SIG-M5 (cell line): ENCODE data around the gene ALG14.
"Not testable (repeated sequence)": the region's sequence is repeated elsewhere in the genome, so short reads cannot be mapped to it uniquely, and the experiment has no call there.

ENCODE experiments used
- DNase-seq: peaks from one replicate; lab custom pipeline; 2025; lab: John Stamatoyannopoulos, UW

The ALG14 gene, protein sequence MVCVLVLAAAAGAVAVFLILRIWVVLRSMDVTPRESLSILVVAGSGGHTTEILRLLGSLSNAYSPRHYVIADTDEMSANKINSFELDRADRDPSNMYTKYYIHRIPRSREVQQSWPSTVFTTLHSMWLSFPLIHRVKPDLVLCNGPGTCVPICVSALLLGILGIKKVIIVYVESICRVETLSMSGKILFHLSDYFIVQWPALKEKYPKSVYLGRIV

DNA sequence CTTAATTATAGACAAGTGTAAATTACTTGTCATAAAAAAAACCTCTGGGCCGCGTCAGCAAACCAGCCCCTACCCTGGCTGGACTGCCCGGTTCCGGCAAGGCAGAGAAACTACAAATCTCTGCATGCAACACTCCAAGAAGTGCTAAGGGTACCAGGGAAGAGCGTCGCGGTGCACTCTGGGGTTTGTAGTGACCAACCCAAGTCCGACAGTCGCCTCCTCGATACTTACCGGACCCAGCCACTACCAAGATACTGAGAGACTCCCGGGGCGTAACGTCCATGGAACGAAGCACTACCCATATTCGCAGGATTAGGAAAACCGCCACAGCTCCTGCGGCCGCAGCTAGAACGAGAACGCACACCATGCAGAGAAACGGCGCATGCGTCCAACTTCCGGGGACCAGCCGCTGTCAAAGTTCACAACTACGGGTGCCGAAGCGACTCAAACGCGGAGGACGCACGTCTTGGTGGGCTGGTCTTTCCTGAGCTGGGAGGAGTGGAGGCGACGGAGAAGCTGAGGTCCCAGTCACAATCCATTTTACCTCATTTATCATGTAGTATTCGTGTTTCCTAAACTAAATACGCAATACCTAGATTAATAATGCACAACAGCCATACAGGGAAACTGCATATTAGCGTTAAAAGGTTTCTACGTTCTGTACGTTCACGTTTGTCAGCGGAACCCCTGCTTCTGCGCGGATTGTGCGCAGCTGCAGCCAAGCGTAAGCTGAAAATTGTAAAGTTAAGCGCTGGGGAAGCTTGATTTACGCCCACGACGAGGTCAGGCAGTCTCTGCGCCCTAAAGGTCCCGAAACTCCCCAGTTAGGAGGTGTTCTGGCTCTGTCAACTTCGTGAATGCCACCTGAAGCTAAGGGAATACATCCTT lies at the start of gene ALG14:
Gene ALG14 (minus strand): TSS at position 420 of the 888 bp plus-strand sequence. CDS start 53 bp downstream, at position 367.
- DNase-seq, result peak; percentile 54

DNA sequence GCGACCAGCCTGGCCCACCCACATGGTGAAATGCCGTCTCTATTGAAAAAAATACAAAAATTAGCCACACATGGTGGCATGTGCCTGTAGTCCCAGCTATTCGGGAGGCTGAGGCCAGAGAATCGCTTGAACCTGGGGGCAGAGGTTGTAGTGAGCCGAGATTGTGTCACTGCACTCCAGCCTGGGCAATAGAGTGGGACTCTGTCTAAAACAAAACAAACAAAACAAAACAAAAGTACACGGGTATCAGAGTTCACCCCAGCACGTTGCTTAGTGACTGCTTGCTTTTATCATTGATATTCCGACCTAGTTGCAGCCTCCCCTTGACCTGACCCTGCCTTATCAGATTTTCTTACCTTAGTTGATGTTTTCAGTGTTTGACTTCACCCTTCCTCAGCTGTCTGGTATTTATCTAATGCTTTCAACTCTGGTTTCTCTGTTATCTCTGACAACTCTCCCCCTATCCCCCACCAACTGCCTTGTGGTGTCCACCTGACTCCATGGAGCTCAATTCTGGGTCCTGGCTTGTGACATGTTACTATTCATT lies 49.5 kb upstream of the ALG14 start:
- DNase-seq, result no peak

DNA sequence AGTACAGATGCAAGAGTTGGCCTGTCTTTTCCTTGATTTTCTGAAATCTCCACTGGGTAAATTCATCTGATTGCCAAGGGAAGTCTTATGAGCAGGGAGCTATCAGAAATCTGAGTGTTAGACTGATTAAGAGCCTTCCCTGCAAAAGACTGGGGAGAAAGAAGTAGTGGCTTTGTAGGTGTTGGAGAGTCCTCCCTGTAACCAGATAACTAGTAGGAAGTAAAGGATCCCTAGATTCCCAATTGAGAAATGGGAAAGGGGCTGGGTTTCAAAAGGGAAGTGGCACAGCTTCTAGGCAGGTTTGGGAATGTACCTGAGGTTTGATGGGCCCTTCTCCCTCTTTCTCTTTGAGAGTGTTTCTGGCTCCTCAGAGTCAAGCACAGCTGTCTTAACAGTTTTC lies 46.5 kb upstream of the ALG14 start:
- no peak for DNase-seq

DNA sequence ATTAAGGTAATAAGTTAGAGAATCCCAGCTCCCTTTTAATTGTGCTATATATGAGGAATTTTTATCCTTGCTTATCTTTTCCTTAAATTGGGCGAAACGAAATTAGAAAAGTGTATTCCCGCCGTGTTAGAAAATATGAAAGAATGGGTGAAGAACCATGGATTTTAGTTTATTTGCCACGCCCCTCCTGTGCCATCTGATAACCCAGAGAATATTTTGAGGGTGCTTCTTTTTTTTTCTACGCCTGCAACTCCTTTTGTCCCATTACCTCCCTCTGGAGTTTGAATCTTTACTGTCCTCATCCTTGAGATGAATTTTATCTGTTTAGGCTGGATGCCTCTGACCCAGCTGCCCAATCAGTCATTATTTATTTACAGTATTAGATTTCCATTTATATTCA lies 46.0 kb upstream of the ALG14 start:
- DNase-seq, result no peak

DNA sequence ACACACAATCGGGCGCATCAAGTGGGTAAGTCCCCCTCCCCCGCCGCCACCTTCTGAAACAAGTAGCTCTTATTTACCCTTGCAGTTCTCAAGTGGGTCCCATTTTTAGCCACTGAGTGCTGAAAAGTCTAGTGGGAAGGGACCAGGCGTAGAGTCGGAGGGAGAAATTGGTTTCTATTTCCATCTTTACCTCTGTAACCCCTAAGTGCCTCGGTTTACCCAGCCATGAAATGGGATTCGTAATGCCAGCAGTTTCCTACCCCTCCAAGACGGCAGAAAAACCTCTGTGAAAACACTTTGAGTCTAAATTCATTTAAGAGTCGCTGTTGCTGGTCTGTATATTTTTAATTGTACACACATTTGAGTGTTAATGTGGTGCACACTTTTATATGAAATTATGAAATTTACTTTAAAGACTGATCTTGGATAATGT lies 45.3 kb upstream of the ALG14 start:
- DNase-seq, result no peak

DNA sequence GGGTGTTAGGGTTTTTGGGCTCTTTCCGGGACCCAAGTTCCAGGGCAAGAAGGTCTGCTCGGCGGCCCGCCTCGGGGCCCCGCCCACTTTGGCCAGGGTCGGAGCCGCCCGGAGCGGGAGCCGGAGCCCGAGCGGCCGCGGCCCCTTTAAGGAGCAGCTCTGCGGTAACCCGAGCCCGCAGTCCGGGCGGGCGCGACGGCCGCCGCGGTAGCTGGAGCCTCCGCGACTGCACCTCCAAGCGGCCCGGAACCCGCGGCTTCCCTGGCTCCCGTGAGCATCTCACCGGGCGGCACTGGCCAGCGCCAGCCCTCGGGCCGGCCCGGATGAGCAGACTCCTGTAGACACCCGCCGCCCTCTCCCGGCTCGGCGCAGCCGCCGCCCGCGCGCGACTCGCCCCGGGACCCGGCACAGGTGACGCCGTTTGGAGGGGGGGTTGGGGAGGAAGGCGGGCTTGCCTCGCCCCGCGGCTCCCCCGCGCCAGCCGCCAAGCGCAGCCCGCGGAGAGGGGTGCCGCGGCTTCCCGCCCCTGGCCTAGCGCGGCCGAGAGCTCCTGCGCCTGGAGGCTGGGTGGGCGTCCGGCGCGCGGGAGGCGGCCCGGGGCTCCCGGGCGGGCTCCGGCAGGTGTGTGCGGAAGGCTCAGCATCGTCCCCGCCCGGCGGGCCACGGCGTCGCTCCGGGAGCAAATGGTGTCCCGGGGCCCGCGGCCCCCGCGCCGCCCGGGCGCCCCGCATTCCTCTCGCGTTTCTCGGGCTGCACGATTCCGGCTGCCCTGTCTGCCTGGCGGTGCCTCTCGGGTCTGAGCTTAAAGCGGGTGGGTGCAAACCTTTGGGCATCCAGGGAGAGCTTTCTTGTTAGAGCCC lies 44.7 kb upstream of the ALG14 start, which contains the start of gene TLCD4:
Gene TLCD4 (plus strand): TSS at position 149 of the 860 bp plus-strand sequence. CDS start 26,547 bp downstream, outside the sequence.
- no peak for DNase-seq

DNA sequence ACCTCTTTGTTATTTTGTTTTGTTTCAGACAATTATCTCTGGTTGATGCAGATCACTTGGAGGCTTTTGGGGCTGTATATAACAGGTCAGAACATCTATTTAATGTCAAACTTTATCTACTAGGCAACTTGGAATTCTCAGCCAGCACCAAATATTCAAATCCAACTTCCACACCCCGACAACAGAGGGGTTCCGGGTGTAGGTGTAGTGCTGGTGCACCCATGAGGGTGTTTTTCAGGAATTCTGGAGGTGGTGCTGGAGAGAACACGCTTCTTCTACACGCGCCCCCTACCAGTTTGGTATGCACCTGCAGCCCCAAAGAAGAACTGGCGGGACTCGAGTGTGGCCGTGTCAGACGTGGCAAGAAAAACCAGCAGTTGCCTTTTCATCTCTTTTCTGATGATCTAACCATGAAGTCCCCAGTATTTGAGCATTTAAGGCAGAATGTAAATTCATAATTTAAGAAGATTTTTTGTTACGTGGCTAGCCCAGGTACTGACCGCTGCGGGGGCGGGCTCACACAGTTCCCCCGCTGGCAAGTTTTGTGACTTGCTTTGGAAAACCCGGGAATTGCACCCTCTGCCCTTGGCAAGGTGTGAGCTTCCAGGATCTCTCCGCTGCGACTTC lies 43.9 kb upstream of the ALG14 start:
- DNase-seq, result no peak

DNA sequence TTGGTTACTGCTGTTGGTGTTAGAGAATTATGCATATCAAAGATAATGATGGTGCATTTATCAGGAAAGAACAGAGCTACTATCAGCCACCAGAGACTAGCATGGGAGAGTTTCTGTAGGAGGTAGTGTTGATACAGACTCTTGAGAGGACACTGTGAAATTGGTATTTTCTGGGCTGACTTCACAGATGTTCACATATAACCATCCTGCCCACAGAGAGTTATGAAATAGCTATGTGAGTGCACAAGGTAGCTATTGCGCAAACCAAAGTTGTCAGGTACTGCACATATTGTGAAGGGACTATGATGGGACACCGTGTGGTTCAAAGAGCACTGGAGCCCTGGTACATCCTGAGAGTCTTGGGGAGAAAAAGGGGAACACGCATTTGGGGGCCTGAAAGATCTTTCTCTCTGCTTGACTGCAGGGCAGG lies 43.0 kb upstream of the ALG14 start:
- no peak for DNase-seq

DNA sequence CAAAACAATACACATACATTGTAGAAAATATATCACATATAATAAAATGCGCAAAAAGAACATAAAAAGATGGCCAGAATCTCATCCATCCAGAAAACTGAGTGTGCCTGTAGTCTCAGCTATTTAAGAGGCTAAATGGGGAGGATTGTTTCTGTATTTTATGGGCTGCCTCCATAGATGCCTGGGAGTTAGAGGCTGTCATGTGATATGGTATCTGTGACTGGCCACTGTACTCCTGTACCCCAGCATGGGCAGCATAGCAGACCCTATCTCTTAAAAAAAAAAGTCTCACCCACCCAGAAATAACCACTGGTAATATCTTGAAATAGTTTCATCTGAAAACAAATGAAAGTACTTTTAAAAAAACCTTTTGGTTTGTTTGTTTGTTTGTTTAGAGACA lies 40.9 kb upstream of the ALG14 start:
- no peak for DNase-seq

DNA sequence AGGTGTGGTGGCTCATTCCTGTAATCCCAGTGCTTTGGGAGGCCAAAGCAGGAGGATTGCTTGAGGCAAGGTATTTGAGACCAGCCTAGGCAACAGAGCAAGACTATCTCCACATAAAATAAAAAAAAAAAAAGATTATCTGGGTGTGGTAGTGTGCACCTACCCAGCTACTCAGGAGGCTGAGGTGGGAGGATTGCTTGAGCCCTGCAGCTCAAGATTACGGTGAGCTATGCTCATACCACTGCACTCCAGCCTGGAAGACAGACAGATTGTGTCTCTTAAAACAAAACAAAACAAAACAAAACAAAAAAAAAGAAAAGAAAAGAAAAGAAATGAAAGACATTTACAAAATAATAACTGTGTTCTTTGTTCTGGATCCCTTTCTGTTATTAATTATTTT lies 38.3 kb upstream of the ALG14 start:
- DNase-seq, result no peak

DNA sequence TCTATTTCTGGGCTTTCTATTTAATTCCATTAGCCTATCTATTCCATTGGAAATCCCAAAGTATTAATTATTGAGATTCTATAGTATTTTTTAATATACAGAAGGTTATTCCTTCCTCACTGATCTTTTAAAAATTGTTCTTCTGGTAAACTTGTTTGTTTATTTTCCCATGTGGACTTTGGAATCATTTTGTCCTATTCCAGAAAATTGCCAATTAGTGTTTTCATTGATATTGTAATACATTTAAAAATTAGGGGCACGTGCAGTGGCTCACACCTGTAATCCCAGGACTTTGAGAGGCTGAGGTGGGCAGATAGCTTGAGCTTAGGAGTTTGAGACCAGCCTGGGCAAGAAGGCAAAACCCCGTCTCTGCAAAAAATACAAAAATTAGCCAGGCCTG lies 36.0 kb upstream of the ALG14 start:
- DNase-seq, result no peak

DNA sequence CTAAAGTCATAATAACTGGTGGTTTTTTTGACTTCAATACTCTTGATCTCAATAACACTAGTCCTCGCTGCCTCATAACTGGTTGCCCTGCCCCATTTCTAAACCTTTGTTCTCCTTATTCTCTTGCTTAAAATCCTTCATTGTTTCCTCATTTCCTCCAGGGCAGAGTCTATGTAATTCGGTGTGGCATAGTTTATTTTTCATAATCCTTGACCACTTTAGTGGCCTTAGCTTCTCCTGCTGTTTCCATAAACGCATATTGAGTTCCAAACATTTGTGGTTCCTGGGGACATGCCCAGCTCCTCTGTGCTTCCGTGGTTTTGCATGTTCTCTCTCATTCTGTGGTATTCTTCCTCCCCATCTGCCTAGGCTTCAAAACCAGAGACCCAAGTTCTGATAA lies 25.4 kb upstream of the ALG14 start:
- DNase-seq, result no peak

DNA sequence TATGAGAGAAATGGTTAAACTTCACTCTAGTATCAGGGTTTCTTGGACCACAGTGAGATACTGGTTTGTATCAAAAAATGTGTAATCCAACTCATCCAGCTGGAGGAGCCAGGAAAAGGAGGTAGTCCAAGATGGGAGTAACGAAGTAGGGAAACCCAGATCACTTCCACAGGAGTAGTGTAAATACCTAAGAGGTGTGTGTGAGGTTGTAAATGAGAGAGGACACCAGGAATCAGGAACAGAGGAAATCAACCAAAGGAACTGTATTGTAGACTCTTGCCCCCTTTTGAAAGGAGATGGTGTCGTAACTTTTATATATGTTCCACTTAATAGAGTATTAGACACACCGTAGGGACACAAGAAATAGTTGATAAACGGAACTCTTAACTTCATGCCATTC lies 24.7 kb upstream of the ALG14 start:
- no peak for DNase-seq

DNA sequence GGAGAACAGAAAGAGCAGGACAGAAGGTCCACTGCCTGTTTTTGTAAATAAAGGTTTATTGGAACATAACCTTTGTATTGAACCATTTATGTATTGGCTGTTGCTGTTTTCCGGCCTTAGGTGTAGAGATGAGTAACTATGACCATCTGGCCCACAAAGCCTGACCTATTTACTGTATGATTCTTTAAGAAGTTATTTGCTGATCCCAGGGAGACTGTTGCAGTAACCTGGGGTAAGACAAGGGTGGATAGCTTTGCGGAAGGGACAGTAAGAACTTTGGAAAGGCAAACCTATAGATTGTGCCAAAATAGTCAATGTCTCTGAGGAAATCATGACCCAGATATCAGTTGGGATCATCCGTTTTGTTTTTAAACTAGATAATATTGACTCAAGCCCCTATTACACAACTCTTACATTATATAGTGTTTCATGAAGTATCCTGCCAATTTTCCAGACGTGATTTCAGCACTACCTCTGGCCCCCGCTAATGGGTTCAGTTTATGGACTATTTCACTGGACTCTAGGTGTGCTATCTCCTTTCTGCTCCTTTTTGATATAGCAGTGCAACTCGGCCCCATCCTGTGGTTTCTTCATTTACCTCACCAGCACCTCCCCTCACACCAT lies 23.6 kb upstream of the ALG14 start:
- DNase-seq, result no peak

DNA sequence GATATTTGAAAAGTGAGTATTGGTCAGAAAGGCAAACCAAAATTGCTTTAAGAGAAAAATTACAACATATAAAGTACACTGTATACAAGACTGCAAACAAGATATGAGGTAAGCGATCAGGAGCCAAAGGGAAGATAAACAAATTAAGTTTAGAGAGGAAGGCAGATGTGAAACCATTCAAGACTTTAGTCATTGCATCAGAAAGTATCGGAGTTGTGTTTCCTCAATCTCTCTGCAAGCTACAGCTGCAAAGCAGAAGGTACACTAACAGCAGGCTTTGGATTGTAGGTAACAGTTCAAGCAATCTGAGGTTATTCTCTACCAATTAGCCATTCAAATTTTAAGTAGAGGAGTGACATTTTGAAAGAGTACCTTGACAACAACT lies 23.1 kb upstream of the ALG14 start:
- DNase-seq, result no peak

DNA sequence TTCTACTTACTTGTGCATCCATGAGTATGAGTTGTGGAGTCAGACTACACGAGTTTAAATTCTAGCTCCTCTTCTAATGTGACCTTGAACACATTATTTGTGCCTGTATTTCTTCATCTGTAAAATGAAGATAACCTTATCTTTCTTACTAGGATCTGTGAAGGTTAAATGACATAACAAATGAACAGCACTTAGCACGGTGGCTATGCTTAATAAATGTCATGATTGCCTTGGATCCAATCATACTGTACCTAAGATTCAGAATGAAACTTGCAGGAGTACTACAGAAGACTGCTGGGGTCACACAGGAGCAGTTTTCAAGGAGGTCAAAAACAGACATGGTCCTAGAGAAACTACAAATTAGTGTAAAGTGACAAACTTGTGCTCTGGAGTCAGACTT lies 22.2 kb upstream of the ALG14 start:
- DNase-seq, result no peak

DNA sequence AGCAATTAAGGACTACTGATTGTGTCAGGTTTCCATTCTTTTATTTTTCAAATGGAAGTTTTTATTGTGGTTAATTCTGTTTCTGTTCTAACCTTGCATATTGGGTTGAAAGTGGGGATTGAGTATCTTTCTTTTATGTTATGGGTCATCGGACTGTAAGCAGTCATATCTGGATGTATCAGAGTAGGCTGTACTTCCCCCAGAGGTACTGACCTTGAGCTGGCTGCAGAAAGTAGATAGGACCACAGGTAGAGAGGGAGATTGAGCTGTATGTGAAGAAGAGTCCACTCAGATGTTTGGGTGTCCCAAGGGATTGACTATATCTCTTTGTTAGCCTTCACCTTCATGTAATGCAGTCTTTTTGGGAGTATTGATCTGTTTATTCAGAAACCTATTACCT lies 20.5 kb upstream of the ALG14 start:
- DNase-seq, result no peak

DNA sequence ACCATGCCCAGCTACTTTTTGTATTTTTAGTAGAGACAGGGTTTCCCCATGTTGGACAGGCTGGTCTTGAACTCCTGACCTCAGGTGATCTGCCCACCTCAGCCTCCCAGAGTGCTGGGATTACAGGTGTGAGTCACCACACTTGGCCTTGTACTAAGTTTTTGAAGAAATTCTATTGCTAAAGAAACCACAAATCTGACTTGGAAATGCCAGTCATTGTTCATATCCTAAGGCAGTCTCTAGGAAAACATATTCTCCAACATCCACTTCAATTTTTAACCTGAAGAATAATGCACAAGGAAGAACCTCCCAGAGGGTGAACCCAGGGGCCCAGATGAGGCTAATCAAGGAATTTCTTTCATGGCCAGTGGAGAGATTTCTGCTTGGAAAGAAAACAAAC lies 20.1 kb upstream of the ALG14 start:
- not testable (repeated sequence) for DNase-seq

DNA sequence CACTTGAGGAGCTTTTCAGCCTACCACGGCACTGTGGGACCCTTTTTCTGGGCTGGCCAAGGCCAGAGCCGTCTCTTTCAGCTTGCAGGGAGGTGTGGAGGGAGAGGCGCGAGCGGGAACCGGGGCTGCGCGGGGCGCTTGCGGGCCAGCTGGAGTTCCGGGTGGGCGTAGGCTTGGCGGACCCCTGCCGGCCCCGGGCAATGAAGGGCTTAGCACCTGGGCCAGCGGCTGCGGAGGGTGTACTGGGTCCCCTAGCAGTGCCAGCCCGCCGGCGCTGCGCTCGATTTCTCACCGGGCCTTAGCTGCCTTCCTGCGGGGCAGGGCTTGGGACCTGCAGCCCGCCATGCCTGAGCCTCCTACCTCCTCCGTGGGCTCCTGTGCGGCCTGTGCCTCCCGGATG lies 18.5 kb upstream of the ALG14 start:
- DNase-seq, result not testable (repeated sequence)

DNA sequence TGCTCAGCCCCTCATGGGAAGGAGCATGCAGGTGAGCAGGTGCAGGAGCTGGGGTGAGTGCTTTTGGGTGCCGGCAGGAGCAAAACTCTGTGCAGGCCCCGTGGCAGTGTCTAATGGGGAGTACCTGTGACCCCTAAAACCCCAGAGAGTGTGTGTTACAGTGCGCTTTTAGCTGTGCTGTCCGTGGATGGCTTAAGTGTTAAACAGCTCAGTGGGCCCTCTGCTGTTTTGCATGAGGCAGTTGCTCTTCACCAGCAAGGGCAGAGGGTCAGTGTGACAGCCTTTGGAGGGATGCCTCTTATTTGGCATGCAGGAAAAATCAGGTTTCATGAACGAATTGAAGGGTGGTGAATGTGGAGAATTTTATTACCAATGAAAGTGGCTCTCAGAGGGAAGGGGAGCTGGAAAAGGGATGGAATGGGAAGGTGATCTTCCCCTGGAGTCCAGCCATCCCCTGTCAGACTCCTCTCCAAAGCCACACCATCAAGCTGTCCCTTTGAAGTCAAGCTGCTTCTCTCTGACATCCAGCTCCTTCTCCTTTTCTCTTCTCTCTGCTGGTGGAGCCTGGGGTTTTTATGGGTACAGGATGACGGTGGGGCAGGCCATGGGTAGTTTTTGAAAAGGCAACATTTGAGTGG lies 17.0 kb upstream of the ALG14 start:
- DNase-seq, result no peak

DNA sequence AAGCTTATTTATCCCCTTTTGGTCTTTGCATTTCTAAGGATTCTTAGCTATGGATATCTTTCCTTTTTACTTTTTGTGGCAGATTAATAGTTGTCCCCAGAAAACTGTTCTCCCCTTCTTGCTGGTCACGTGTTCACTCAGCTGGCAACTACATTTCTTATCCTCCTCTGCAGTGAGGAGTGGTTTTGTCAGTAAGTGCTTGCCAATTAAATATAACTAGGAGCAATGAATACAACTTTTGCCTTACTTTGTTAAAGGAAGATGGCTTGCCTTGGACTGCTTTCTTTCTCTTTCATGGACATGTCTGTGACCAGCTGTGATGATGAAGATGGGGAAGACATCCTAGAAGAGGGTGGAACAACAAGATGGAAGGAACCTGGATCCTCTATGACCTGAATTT lies 15.6 kb upstream of the ALG14 start:
- DNase-seq, result no peak
